ENCODE measurements around the gene RAB11A. TPM values are rescaled to one million over a fixed set of nuclear protein-coding genes. Genes with fewer than 3 reads are reported as not detected.

Gene RAB11A
- total RNA-seq, 2 experiments from 2014 or later = 141 to 151 TPM

- ATAC-seq (ENCODE audit: low read depth) = no peak
- H3K9me3 Mint-ChIP-seq = no peaks in the 10 kb centered on the region
- POLR2A ChIA-PET = no interaction called here
- H3K4me1 Mint-ChIP-seq = peaks cover 15% of the 10 kb centered on the region
- H3K36me3 Mint-ChIP-seq = peaks cover 21% of the 10 kb centered on the region
- H3K4me3 Mint-ChIP-seq = no peak overlapping the region
- H3K27ac Mint-ChIP-seq = no peak overlapping the region
- no peak for DNase-seq
- H3K27me3 Mint-ChIP-seq = no peaks in the 10 kb centered on the region
Observed at GRCh38 chr15:65903296-65904073, 34.2 kb downstream of the RAB11A start.

GRCh38 chr15:65904301-65904700 lies 35.0 kb downstream of the RAB11A start:
- no peak overlapping the region for H3K27ac Mint-ChIP-seq
- no peak overlapping the region for H3K4me3 Mint-ChIP-seq
- DNase-seq (no peak), ATAC-seq (ENCODE audit: low read depth) (no peak)
- no peaks in the 10 kb centered on the region for H3K9me3 Mint-ChIP-seq
- H3K27me3 Mint-ChIP-seq = no peaks in the 10 kb centered on the region
- peaks cover 17% of the 10 kb centered on the region for H3K36me3 Mint-ChIP-seq
- POLR2A ChIA-PET = interaction anchor here (0.6 kb wide), 1 partner anchor 379 kb away, joined by 3 read pairs; no protein-coding TSS in a partner anchor
- peaks cover 15% of the 10 kb centered on the region for H3K4me1 Mint-ChIP-seq

DNA sequence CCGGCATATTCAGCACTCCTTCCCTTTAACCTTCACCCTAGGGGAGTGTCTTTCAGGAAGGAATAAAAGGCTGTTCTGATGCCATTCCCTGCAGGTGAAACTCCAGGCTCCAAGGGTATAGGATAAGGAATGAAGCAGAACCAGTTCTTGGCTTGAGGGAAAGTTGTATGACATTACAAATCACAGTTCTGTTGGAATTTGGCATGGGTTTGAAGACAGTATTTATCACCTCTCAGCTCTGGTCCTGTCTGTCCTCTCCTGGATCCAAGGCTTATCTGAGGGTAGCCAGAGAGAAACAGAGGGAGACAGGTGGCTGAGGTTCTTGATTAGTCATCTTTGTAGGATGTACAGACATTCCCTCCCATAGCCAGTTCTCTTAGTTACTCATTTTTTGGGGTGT lies 37.1 kb downstream of the RAB11A start:
- POLR2A ChIA-PET = no interaction called here
- no peak overlapping the region for H3K4me3 Mint-ChIP-seq
- DNase-seq (no peak), ATAC-seq (ENCODE audit: low read depth) (no peak)
- H3K27me3 Mint-ChIP-seq = no peaks in the 10 kb centered on the region
- no peak overlapping the region for H3K27ac Mint-ChIP-seq
- no peaks in the 10 kb centered on the region for H3K9me3 Mint-ChIP-seq
- peaks cover 7% of the 10 kb centered on the region for H3K4me1 Mint-ChIP-seq
- H3K36me3 Mint-ChIP-seq = peaks cover 11% of the 10 kb centered on the region

- POLR2A ChIA-PET = no interaction called here
- Mint-ChIP-seq H3K27me3 (no peaks in the 10 kb centered on the region), H3K9me3 (no peaks in the 10 kb centered on the region), H3K27ac (no peak overlapping the region), H3K4me3 (no peak overlapping the region), H3K4me1 (peaks cover 2% of the 10 kb centered on the region), H3K36me3 (peaks cover 11% of the 10 kb centered on the region)
- DNase-seq (no peak), ATAC-seq (ENCODE audit: low read depth) (no peak)
Observed at GRCh38 chr15:65907661-65908060, 38.4 kb downstream of the RAB11A start.

DNA sequence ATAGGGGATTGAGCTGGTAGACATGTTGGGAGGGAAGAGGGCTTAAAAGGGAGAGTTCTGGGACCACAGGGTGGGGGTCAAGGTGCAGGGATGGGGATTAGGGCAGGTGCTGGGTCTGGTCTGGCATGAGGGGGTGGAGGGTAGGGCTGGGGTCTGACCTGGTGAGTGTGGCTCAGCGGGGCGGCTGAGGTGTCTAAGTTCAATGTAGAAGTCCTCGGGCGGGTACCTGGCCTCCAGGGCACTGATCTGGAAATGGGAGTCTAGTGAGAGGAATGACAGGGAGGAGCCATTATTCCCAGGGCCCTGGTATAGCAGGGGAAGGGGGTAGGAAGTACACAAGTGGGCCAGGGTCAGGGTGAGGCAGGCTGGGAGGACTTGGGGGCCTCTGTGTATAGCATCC lies 39.6 kb downstream of the RAB11A start:
- ATAC-seq (ENCODE audit: low read depth) (no peak), DNase-seq (no peak)
- Mint-ChIP-seq H3K27ac (peak overlapping the region; percentile 34), H3K36me3 (peaks cover 7% of the 10 kb centered on the region), H3K4me3 (no peak overlapping the region), H3K9me3 (no peaks in the 10 kb centered on the region), H3K27me3 (no peaks in the 10 kb centered on the region), H3K4me1 (no peaks in the 10 kb centered on the region)
- POLR2A ChIA-PET = no interaction called here

DNA sequence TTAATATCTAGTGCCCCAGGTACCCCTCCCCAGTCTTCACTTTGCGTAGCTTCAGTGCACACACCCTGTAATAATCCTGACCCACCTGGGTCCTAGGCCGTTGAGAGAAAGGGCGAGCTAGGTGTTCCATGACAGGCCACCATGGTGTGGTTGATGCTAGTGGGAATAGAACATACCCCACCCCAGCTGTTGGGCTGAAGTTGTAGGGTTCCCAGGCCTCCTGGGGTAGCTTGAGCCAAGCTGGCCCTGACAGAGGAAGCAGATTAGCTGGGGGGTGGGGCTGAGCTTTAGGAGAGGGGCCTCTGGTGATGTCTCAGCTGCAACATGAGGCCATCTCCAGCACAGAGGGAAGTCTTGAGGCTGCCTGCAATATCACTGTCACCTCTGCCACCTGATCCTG lies 40.5 kb downstream of the RAB11A start:
- Mint-ChIP-seq H3K4me3 (no peak overlapping the region), H3K9me3 (no peaks in the 10 kb centered on the region), H3K27ac (no peak overlapping the region), H3K4me1 (no peaks in the 10 kb centered on the region), H3K27me3 (no peaks in the 10 kb centered on the region), H3K36me3 (peaks cover 4% of the 10 kb centered on the region)
- POLR2A ChIA-PET = no interaction called here
- ATAC-seq (ENCODE audit: low read depth) = no peak
- DNase-seq = no peak

DNA sequence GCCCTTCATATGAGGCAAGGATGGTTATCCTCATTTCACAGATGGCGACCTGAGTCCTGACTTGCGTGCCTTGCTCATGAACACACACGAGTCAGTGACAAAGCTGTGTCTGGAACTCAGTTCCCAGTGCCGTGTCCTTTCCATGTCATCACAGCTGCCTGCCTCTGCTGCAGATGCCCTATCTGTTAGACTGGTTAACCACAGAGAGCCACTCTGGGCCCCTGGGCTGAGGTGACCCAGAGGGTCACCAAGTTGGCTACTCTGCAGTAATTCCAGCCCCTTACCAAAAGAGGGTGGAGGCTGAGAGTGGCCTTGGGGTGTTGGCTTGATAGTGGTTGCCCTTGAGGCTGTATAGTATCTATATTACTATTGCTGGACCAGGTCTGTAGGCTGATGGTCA lies 41.0 kb downstream of the RAB11A start:
- H3K9me3 Mint-ChIP-seq = no peaks in the 10 kb centered on the region
- no peaks in the 10 kb centered on the region for H3K4me1 Mint-ChIP-seq
- no peak overlapping the region for H3K27ac Mint-ChIP-seq
- POLR2A ChIA-PET = interaction anchor here (1.2 kb wide), 1 partner anchor 27 kb away, joined by 3 read pairs; no protein-coding TSS in a partner anchor
- ATAC-seq (ENCODE audit: low read depth) (no peak), DNase-seq (no peak)
- no peak overlapping the region for H3K4me3 Mint-ChIP-seq
- peaks cover 4% of the 10 kb centered on the region for H3K36me3 Mint-ChIP-seq
- H3K27me3 Mint-ChIP-seq = no peaks in the 10 kb centered on the region

DNA sequence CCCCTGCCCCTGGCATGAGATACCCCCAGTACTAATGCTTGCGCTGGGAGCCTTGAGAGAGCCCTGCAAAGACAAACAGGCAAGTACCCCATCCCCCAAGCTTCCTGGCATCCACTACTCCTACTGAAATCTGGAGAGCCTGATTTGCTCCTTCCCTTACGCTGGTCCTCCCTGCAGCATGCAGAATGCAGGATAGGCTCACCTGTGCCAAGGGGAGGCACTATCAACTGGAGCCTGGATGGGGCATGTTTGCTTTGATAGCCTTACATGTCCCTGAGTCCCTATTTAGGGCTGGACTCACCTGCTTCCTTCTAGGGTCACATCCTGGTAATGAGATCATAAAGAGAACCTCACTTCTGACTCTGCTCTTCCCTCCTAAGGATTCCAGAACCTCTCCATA lies 42.9 kb downstream of the RAB11A start:
- no peak overlapping the region for H3K4me3 Mint-ChIP-seq
- POLR2A ChIA-PET = no interaction called here
- H3K27ac Mint-ChIP-seq = no peak overlapping the region
- no peak for DNase-seq
- no peaks in the 10 kb centered on the region for H3K9me3 Mint-ChIP-seq
- no peak for ATAC-seq (ENCODE audit: low read depth)
- no peaks in the 10 kb centered on the region for H3K27me3 Mint-ChIP-seq
- no peaks in the 10 kb centered on the region for H3K36me3 Mint-ChIP-seq
- H3K4me1 Mint-ChIP-seq = peaks cover 6% of the 10 kb centered on the region

GRCh38 chr15:65913631-65914199 lies 44.4 kb downstream of the RAB11A start:
- Mint-ChIP-seq H3K4me1 (peaks cover 9% of the 10 kb centered on the region), H3K27ac (no peak overlapping the region), H3K9me3 (no peaks in the 10 kb centered on the region), H3K27me3 (no peaks in the 10 kb centered on the region), H3K36me3 (no peaks in the 10 kb centered on the region), H3K4me3 (no peak overlapping the region)
- ATAC-seq (ENCODE audit: low read depth) (no peak), DNase-seq (no peak)
- POLR2A ChIA-PET = no interaction called here

DNA sequence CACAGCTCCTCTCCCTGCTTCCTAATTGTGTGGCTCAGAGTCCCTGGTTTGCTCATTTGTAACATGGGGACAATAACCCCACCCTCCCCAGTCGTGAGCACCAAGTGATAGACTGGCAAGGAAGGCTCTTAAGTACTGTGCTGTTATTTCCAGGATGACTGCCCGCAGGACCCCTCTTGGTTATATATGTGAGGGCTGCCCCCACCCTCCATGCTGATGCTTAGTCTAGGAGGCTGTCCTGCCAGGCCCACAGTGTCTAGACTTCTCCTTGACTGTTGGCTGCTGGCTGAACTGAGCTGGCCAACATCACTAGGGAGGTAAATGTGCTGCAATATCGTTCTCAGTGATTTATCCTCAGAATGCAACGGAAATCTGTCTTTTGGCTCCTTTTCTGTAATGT lies 45.1 kb downstream of the RAB11A start:
- DNase-seq = no peak
- no peaks in the 10 kb centered on the region for H3K36me3 Mint-ChIP-seq
- H3K9me3 Mint-ChIP-seq = no peaks in the 10 kb centered on the region
- no peaks in the 10 kb centered on the region for H3K27me3 Mint-ChIP-seq
- ATAC-seq (ENCODE audit: low read depth) = no peak
- no peak overlapping the region for H3K4me3 Mint-ChIP-seq
- peaks cover 9% of the 10 kb centered on the region for H3K4me1 Mint-ChIP-seq
- POLR2A ChIA-PET = no interaction called here
- H3K27ac Mint-ChIP-seq = no peak overlapping the region

DNA sequence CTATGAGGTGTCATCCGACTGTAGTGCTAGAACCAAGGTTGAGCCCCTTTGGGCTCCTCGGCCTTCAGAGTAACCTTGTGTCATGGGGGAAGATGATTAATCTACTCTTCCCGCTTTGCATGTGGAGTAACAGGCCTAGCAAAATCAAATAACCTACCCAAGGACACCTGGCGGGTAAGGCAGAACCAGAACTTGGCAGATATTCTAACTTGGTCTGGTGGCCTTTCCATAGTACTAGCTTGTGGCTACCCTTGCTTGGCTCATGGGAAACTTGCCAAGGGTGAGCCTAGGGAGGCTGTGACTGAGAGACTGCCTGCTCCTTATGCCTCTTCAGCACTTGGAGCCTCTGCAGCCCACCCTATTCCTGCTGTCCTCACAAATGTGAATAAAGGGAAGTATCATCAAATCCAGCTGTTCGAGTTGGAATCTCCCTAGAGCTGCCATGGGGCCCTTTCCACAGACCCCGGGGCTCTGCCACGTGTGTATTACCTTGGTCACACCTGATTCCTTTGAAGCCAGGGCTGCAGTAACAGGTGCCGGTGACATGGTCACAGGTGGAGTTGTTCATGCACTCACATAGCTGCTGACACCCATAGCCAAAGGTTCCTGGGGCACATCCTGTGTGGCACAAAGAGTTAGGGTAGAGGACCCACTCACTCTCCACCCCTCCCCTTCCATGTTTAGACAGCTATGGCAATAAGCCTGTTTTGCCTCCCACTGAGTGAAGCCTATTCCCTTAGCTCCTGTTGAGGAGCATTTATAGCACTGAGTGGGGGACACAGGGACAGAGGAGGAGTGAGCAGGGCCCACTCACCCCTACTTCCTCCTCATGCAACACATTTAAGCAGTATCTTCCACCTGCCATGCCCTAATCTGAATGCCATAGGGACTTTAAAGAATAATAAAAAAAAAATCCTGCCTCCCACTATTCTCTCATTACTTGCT lies 46.0 kb downstream of the RAB11A start:
- DNase-seq (no peak), ATAC-seq (ENCODE audit: low read depth) (no peak)
- Mint-ChIP-seq H3K27ac (no peak overlapping the region), H3K9me3 (no peaks in the 10 kb centered on the region), H3K4me3 (no peak overlapping the region), H3K4me1 (peaks cover 9% of the 10 kb centered on the region), H3K36me3 (no peaks in the 10 kb centered on the region), H3K27me3 (no peaks in the 10 kb centered on the region)
- POLR2A ChIA-PET = no interaction called here

DNA sequence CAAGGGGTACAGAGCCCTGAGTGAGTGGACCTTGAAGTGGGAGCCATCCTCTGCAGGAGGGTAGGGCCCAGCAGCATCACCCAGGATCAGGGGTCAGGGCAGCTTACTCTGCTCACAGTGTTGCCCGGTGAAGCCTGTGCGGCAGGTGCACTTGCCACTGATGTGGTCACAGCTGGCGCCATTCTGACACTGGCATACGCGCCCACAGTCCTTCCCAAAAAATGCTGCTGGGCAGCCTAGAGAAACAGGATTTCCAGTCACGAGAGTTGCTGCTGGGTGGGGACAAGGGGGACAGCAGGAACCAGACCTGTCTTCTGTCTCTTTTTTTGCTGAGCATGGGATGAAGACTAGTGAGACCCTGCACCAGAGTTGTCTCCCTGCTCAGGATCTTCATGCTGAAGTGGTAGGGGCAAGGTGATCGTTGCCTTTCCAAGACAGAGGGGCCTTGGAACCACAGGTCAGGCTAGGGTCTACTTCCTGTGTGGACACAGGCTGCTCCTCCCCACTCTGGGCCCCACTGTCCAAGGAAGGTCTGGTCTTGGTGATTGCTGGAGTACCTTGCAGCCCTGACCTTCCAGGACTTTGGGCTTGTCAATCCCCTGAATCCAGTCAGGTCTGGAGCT lies 46.9 kb downstream of the RAB11A start:
- H3K4me3 Mint-ChIP-seq = no peak overlapping the region
- ATAC-seq (ENCODE audit: low read depth) (no peak), DNase-seq (no peak)
- H3K27ac Mint-ChIP-seq = no peak overlapping the region
- POLR2A ChIA-PET = no interaction called here
- no peaks in the 10 kb centered on the region for H3K36me3 Mint-ChIP-seq
- H3K9me3 Mint-ChIP-seq = no peaks in the 10 kb centered on the region
- H3K27me3 Mint-ChIP-seq = no peaks in the 10 kb centered on the region
- peaks cover 9% of the 10 kb centered on the region for H3K4me1 Mint-ChIP-seq

GRCh38 chr15:65916664-65917406 lies 47.5 kb downstream of the RAB11A start:
- H3K36me3 Mint-ChIP-seq = no peaks in the 10 kb centered on the region
- H3K4me3 Mint-ChIP-seq = no peak overlapping the region
- H3K4me1 Mint-ChIP-seq = peaks cover 9% of the 10 kb centered on the region
- no peak for DNase-seq
- H3K27me3 Mint-ChIP-seq = no peaks in the 10 kb centered on the region
- H3K9me3 Mint-ChIP-seq = no peaks in the 10 kb centered on the region
- H3K27ac Mint-ChIP-seq = no peak overlapping the region
- POLR2A ChIA-PET = no interaction called here
- peak; percentile 34 for ATAC-seq (ENCODE audit: low read depth)
